Tibial nerve (tissue), 4 donors: ENCODE data around the gene PDHX.

Source experiments
- EP300 ChIP-seq, 2 donors: sonication (generic); formaldehyde crosslinking; IDR thresholded peaks; one replicate each; pipeline ENCODE4 v1.6.1; 2017; ENCODE audit warnings: antibody characterized with exemption in 2 of 2, mild to moderate bottlenecking in 1 of 2
- POLR2A ChIP-seq, 2 donors: fragments of 450-650 bp; IDR thresholded peaks; one replicate each; pipeline ENCODE4 v1.6.1; 2017; ENCODE audit warnings: antibody characterized with exemption in 2 of 2, mild to moderate bottlenecking in 2 of 2, moderate library complexity in 2 of 2
- TF ChIP-seq, protein P1 (sequence below), 5 experiments: fragments of 200-600 bp in 3 of 5; fragments of 450-650 bp in 2 of 5; sonication (generic) in 3 of 5; IDR thresholded peaks; one replicate each; pipeline ENCODE4 v1.5.1; 2016 to 2019; ENCODE audit warnings: antibody characterized with exemption in 5 of 5, mild to moderate bottlenecking in 3 of 5, moderate library complexity in 2 of 5

DNA sequence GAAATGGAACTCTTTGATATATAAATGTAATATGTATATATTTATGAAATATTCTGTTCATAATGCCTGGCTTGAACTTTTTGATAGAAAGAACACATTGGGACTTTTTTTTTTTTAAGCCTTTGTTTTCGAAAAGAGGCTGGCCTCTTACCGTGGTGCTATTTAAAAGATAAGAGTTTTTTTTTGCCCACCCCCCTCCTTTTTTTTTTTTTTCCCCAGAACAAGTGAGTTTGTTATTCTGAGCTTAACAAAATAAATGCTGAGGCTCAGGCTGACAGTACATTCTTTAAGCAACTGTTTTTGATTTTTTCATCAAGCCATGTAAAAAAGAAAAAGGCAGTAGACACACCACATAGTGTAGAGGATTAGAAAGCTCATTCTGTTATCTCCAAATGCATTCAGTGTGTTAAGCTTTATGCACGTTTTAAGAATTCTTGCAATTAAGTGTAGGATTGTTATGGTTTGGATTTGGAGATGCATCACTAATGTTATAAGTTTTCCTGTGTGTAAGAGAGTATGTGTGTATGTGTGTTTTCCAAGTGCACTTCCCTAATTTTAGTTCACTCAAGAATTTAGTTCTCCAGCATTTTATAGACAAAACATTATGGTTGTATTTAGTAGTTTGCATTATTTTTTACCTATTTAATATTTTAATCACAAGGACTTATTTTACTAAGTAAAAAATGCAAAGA, 12.0 kb downstream of the PDHX start:
- TF ChIP-seq, protein P1, sequence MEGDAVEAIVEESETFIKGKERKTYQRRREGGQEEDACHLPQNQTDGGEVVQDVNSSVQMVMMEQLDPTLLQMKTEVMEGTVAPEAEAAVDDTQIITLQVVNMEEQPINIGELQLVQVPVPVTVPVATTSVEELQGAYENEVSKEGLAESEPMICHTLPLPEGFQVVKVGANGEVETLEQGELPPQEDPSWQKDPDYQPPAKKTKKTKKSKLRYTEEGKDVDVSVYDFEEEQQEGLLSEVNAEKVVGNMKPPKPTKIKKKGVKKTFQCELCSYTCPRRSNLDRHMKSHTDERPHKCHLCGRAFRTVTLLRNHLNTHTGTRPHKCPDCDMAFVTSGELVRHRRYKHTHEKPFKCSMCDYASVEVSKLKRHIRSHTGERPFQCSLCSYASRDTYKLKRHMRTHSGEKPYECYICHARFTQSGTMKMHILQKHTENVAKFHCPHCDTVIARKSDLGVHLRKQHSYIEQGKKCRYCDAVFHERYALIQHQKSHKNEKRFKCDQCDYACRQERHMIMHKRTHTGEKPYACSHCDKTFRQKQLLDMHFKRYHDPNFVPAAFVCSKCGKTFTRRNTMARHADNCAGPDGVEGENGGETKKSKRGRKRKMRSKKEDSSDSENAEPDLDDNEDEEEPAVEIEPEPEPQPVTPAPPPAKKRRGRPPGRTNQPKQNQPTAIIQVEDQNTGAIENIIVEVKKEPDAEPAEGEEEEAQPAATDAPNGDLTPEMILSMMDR (IDR thresholded peaks at IDR 0.05), result no peak
- TF ChIP-seq POLR2A (IDR thresholded peaks at IDR 0.05) (no peak), EP300 (IDR thresholded peaks at IDR 0.05) (no peak)
